ENCODE data around the gene CDH13. TPM values are rescaled to one million over a fixed set of nuclear protein-coding genes. Genes with fewer than 3 reads are reported as not detected.

CDH13 gene
- total RNA-seq, 2 donors from 2014 or later = 2.9 TPM; not detected in 1

- Histone ChIP-seq H3K4me3 (no peak overlapping the region), H3K27me3 (no peaks in the 10 kb centered on the region), H3K4me1 (no peaks in the 10 kb centered on the region), H3K36me3 (replicated peaks in 1 of 2; ENCODE audit: insufficient read depth in 1 of 2, low read depth in 2 of 2) (no peaks in the 10 kb centered on the region), H3K9me3 (no peaks in the 10 kb centered on the region), H3K27ac (no peak overlapping the region)
- intact Hi-C loops (cut with DNase I) = no loop called here
- TF ChIP-seq POLR2A (IDR thresholded peaks at IDR 0.05) = no peak
- TF ChIP-seq, protein P1, sequence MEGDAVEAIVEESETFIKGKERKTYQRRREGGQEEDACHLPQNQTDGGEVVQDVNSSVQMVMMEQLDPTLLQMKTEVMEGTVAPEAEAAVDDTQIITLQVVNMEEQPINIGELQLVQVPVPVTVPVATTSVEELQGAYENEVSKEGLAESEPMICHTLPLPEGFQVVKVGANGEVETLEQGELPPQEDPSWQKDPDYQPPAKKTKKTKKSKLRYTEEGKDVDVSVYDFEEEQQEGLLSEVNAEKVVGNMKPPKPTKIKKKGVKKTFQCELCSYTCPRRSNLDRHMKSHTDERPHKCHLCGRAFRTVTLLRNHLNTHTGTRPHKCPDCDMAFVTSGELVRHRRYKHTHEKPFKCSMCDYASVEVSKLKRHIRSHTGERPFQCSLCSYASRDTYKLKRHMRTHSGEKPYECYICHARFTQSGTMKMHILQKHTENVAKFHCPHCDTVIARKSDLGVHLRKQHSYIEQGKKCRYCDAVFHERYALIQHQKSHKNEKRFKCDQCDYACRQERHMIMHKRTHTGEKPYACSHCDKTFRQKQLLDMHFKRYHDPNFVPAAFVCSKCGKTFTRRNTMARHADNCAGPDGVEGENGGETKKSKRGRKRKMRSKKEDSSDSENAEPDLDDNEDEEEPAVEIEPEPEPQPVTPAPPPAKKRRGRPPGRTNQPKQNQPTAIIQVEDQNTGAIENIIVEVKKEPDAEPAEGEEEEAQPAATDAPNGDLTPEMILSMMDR (IDR thresholded peaks at IDR 0.05) = no peak
- ATAC-seq (no peak), DNase-seq (no peak)
- WGBS, 2 donors = 53% methylated on average over 3 of the region's 3 CpGs
These were observed 329.1 kb downstream of the CDH13 start for GRCh38 chr16:82955741-82956348.

DNA sequence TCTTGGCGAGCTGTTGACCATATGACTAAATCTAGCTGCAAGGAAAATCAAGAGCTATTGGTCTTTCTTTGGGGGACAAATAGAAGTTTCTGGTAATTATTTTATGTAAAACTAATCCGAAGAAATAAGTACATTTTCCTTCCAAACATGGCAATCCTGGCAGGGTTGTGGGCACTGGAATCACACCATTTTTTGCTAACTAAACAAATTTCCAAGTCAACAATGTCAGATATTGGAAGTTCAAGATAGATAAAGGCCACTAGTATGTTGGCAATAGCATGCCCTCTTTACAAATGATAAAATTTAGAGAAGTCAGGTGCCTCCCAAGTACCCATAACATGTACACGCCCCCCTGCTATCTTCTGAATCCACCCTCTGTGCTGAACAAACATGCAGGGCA is 330.4 kb downstream of the CDH13 start:
- Histone ChIP-seq H3K9me3 (no peaks in the 10 kb centered on the region), H3K4me1 (no peaks in the 10 kb centered on the region), H3K27me3 (no peaks in the 10 kb centered on the region), H3K27ac (no peak overlapping the region), H3K4me3 (no peak overlapping the region), H3K36me3 (replicated peaks in 1 of 2; ENCODE audit: insufficient read depth in 1 of 2, low read depth in 2 of 2) (no peaks in the 10 kb centered on the region)
- WGBS, 2 donors = 43 to 54% methylated on average over 3 of the region's 3 CpGs
- TF ChIP-seq POLR2A (IDR thresholded peaks at IDR 0.05) = no peak
- TF ChIP-seq, protein P1 (IDR thresholded peaks at IDR 0.05) = no peak
- intact Hi-C loops (cut with DNase I) = no loop called here
- DNase-seq (no peak), ATAC-seq (no peak)

- TF ChIP-seq, protein P1 (IDR thresholded peaks at IDR 0.05) = no peak
- no peak for TF ChIP-seq POLR2A (IDR thresholded peaks at IDR 0.05)
- Histone ChIP-seq H3K27ac (no peak overlapping the region), H3K4me3 (no peak overlapping the region), H3K27me3 (no peaks in the 10 kb centered on the region), H3K9me3 (no peaks in the 10 kb centered on the region), H3K4me1 (no peaks in the 10 kb centered on the region), H3K36me3 (replicated peaks in 1 of 2; ENCODE audit: insufficient read depth in 1 of 2, low read depth in 2 of 2) (no peaks in the 10 kb centered on the region)
- 72 to 74% methylated on average over 10 of the region's 10 CpGs for WGBS, 2 donors
- DNase-seq (no peak), ATAC-seq (no peak)
- intact Hi-C loops (cut with DNase I) = no loop called here
These were observed 334.1 kb downstream of the CDH13 start for GRCh38 chr16:82960918-82961317.

GRCh38 chr16:82963653-82964052 is 336.9 kb downstream of the CDH13 start:
- H3K4me1 ChIP-seq = no peaks in the 10 kb centered on the region
- H3K4me3 ChIP-seq = no peak overlapping the region
- no peaks in the 10 kb centered on the region for H3K36me3 ChIP-seq (replicated peaks in 1 of 2; ENCODE audit: insufficient read depth in 1 of 2, low read depth in 2 of 2)
- ATAC-seq = no peak
- no peak for DNase-seq
- intact Hi-C loops (cut with DNase I) = no loop called here
- no peaks in the 10 kb centered on the region for H3K9me3 ChIP-seq
- WGBS, 2 donors = 47 to 56% methylated on average over 7 to 11 of the region's 11 CpGs
- no peak overlapping the region for H3K27ac ChIP-seq
- no peak for TF ChIP-seq POLR2A (IDR thresholded peaks at IDR 0.05)
- TF ChIP-seq, protein P1 (IDR thresholded peaks at IDR 0.05) = no peak
- no peaks in the 10 kb centered on the region for H3K27me3 ChIP-seq

DNA sequence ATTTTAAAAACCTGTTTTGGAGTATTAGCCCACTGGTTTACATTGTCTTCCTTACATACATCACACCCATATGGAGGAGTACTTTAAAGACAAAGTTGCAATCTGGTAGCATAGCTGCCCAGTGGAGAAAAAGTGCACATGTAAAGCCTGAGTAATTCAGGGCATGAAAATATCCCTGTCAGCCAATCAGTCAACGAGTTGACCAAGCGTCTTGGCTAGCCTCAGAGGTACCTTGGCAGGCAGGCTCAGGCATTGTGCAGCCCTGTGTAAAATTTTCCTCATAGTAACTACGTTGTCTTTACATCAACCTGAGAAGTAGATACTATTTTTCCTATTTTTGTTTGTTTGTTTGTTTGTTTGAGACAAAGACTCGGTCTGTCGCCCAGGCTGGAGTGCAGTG is 339.0 kb downstream of the CDH13 start:
- no peak for TF ChIP-seq POLR2A (IDR thresholded peaks at IDR 0.05)
- TF ChIP-seq, protein P1 (IDR thresholded peaks at IDR 0.05) = no peak
- Histone ChIP-seq H3K4me1 (no peaks in the 10 kb centered on the region), H3K27me3 (no peaks in the 10 kb centered on the region), H3K27ac (no peak overlapping the region), H3K4me3 (no peak overlapping the region), H3K9me3 (no peaks in the 10 kb centered on the region), H3K36me3 (replicated peaks in 1 of 2; ENCODE audit: insufficient read depth in 1 of 2, low read depth in 2 of 2) (no peaks in the 10 kb centered on the region)
- ATAC-seq (no peak), DNase-seq (no peak)
- intact Hi-C loops (cut with DNase I) = no loop called here
- WGBS, 2 donors = 57 to 58% methylated on average over 5 of the region's 5 CpGs

Measured in body of pancreas (tissue), 4 donors.